ENCODE data around the gene NTM.

Gene NTM

GRCh38 chr11:132008872-132009271 is 638.5 kb downstream of the NTM start:
- Histone ChIP-seq H3K36me3 (ENCODE audit: control insufficient read depth in 2 of 2, insufficient read depth in 1 of 2, low read length in 2 of 2) (no peaks in the 10 kb centered on the region), H3K4me3 (ENCODE audit: low read depth, low read length) (no peak overlapping the region), H3K4me1 (ENCODE audit: control insufficient read depth, insufficient read depth, low read length) (no peaks in the 10 kb centered on the region), H3K9me3 (ENCODE audit: control insufficient read depth, insufficient read depth, low read depth, low read length) (no peaks in the 10 kb centered on the region), H3K27ac (ENCODE audit: extremely low read depth, low read depth, low read length) (no peak overlapping the region)
- no peak for TF ChIP-seq WT1 (tag by site-specific recombination; IDR thresholded peaks at IDR 0.05)
- TF ChIP-seq ZNF510 (tag by site-specific recombination; IDR thresholded peaks at IDR 0.05; ENCODE audit: insufficient replicate concordance), result no peak
- POLR2A ChIA-PET, result no interaction called here
- CTCF ChIA-PET, result interaction anchor here (0.7 kb wide), 1 partner anchor 84 kb away, joined by 4 read pairs; no protein-coding TSS in a partner anchor

- Histone ChIP-seq H3K36me3 (ENCODE audit: control insufficient read depth in 2 of 2, insufficient read depth in 1 of 2, low read length in 2 of 2) (no peaks in the 10 kb centered on the region), H3K4me3 (ENCODE audit: low read depth, low read length) (no peak overlapping the region), H3K27ac (ENCODE audit: extremely low read depth, low read depth, low read length) (no peak overlapping the region), H3K4me1 (ENCODE audit: control insufficient read depth, insufficient read depth, low read length) (no peaks in the 10 kb centered on the region), H3K9me3 (ENCODE audit: control insufficient read depth, insufficient read depth, low read depth, low read length) (no peaks in the 10 kb centered on the region)
- POLR2A ChIA-PET, result no interaction called here
- TF ChIP-seq ZNF585B (tag by site-specific recombination; IDR thresholded peaks at IDR 0.05), result no peak
- no peak for TF ChIP-seq ZBTB21 (tag by site-specific recombination; IDR thresholded peaks at IDR 0.05)
- TF ChIP-seq ZNF146 (tag by site-specific recombination; IDR thresholded peaks at IDR 0.05), result peak; percentile 47; the same call in 1 of the 2 replicates
- TF ChIP-seq ZNF624 (tag by site-specific recombination; IDR thresholded peaks at IDR 0.05), result no peak
- TF ChIP-seq ZNF660 (tag by site-specific recombination; IDR thresholded peaks at IDR 0.05), result no peak
- TF ChIP-seq ZNF148 (tag by site-specific recombination; IDR thresholded peaks at IDR 0.05; ENCODE audit: borderline replicate concordance), result no peak
- no peak for TF ChIP-seq ZBTB20 (tag by site-specific recombination; IDR thresholded peaks at IDR 0.05)
- TF ChIP-seq ZNF548 (tag by site-specific recombination; IDR thresholded peaks at IDR 0.05), result no peak
- CTCF ChIA-PET, result no interaction called here
Observed at GRCh38 chr11:132020001-132020400, 649.6 kb downstream of the NTM start.

GRCh38 chr11:132022285-132022684 is 651.9 kb downstream of the NTM start:
- Histone ChIP-seq H3K9me3 (ENCODE audit: control insufficient read depth, insufficient read depth, low read depth, low read length) (no peaks in the 10 kb centered on the region), H3K36me3 (ENCODE audit: control insufficient read depth in 2 of 2, insufficient read depth in 1 of 2, low read length in 2 of 2) (no peaks in the 10 kb centered on the region), H3K27ac (ENCODE audit: extremely low read depth, low read depth, low read length) (no peak overlapping the region), H3K4me1 (ENCODE audit: control insufficient read depth, insufficient read depth, low read length) (no peaks in the 10 kb centered on the region), H3K4me3 (ENCODE audit: low read depth, low read length) (no peak overlapping the region)
- ChIA-PET CTCF (interaction anchor here (0.8 kb wide), 1 partner anchor 110 kb away, joined by 3 read pairs; no protein-coding TSS in a partner anchor), POLR2A (no interaction called here)
- no peak for TF ChIP-seq GLI4 (tag by site-specific recombination; IDR thresholded peaks at IDR 0.05)
- no peak for TF ChIP-seq ZNF19 (tag by site-specific recombination; IDR thresholded peaks at IDR 0.05; ENCODE audit: low read depth)
- no peak for TF ChIP-seq ZSCAN5A (tag by site-specific recombination; IDR thresholded peaks at IDR 0.05)
- no peak for TF ChIP-seq ZNF155 (tag by site-specific recombination; IDR thresholded peaks at IDR 0.05)
- no peak for TF ChIP-seq OVOL3 (tag by site-specific recombination; IDR thresholded peaks at IDR 0.05)
- TF ChIP-seq CTCF (tag by site-specific recombination; IDR thresholded peaks at IDR 0.05), result no peak
- TF ChIP-seq ZNF138 (tag by site-specific recombination; IDR thresholded peaks at IDR 0.05; ENCODE audit: borderline replicate concordance), result no peak
- no peak for TF ChIP-seq ZNF473 (tag by site-specific recombination; IDR thresholded peaks at IDR 0.05)
- no peak for TF ChIP-seq ZNF248 (tag by site-specific recombination; IDR thresholded peaks at IDR 0.05)
- TF ChIP-seq ZBTB6 (tag by site-specific recombination; IDR thresholded peaks at IDR 0.05), result no peak
- no peak for TF ChIP-seq ZNF132 (tag by site-specific recombination; IDR thresholded peaks at IDR 0.05; ENCODE audit: borderline replicate concordance)
- no peak for TF ChIP-seq KLF10 (tag by site-specific recombination; IDR thresholded peaks at IDR 0.05)
- no peak for TF ChIP-seq ZBTB7A (tag by site-specific recombination; IDR thresholded peaks at IDR 0.05; ENCODE audit: low read depth)
- TF ChIP-seq BCL11A (tag by site-specific recombination; IDR thresholded peaks at IDR 0.05; ENCODE audit: low read depth), result no peak
- TF ChIP-seq ZBTB20 (tag by site-specific recombination; IDR thresholded peaks at IDR 0.05), result no peak
- TF ChIP-seq ZNF23 (tag by site-specific recombination; IDR thresholded peaks at IDR 0.05; ENCODE audit: borderline replicate concordance), result no peak
- no peak for TF ChIP-seq MEIS1 (CRISPR knock-in tag; IDR thresholded peaks at IDR 0.05; ENCODE audit: borderline replicate concordance)
- TF ChIP-seq ZNF214 (tag by site-specific recombination; IDR thresholded peaks at IDR 0.05; ENCODE audit: borderline replicate concordance), result no peak

All from HEK293 (cell line).